ENCODE results near the gene ATP2B3.
"Not testable (repeated sequence)": the region's sequence is repeated elsewhere in the genome, so short reads cannot be mapped to it uniquely, and the experiment has no call there.

ATP2B3 gene

GRCh38 chrX:153596981-153597750, 79.7 kb downstream of the ATP2B3 start:
- FAIRE-seq: no peak

GRCh38 chrX:153598541-153599191, 81.2 kb downstream of the ATP2B3 start, which contains the start of gene CCNQ:
Gene CCNQ, minus strand, starts transcription at chrX:153599139. Its CDS starts 66 bp downstream, at chrX:153599073.
- no peak for FAIRE-seq

GRCh38 chrX:153599192-153600031, 82.0 kb downstream of the ATP2B3 start:
- no peak for FAIRE-seq

- no peak for FAIRE-seq
Measured at GRCh38 chrX:153600032-153600373, 82.6 kb downstream of the ATP2B3 start.

GRCh38 chrX:153600921-153601320, 83.5 kb downstream of the ATP2B3 start:
- FAIRE-seq: no peak

GRCh38 chrX:153601511-153602110, 84.2 kb downstream of the ATP2B3 start:
- no peak for FAIRE-seq

- FAIRE-seq: no peak
Measured at GRCh38 chrX:153602601-153603000, 85.2 kb downstream of the ATP2B3 start.

GRCh38 chrX:153603131-153603656, 85.8 kb downstream of the ATP2B3 start:
- no peak for FAIRE-seq

- FAIRE-seq: not testable (repeated sequence)
Measured at GRCh38 chrX:153604666-153605380, 87.4 kb downstream of the ATP2B3 start.

- FAIRE-seq: no peak
Measured at GRCh38 chrX:153606503-153606902, 89.1 kb downstream of the ATP2B3 start.

- no peak for FAIRE-seq
Measured at GRCh38 chrX:153608376-153608775, 90.9 kb downstream of the ATP2B3 start.

GRCh38 chrX:153608806-153609205, 91.4 kb downstream of the ATP2B3 start:
- no peak for FAIRE-seq

- FAIRE-seq: no peak
Measured at GRCh38 chrX:153609917-153610835, 92.7 kb downstream of the ATP2B3 start.

- FAIRE-seq: no peak
Measured at GRCh38 chrX:153610836-153611213, 93.4 kb downstream of the ATP2B3 start.

- FAIRE-seq: no peak
Measured at GRCh38 chrX:153611298-153612095, 94.1 kb downstream of the ATP2B3 start.

GRCh38 chrX:153612413-153612812, 95.0 kb downstream of the ATP2B3 start:
- no peak for FAIRE-seq

GRCh38 chrX:153614818-153615217, 97.4 kb downstream of the ATP2B3 start:
- FAIRE-seq: no peak

GRCh38 chrX:153620576-153620975, 103.1 kb downstream of the ATP2B3 start:
- FAIRE-seq: no peak

- no peak for FAIRE-seq
Measured at GRCh38 chrX:153621949-153622598, 104.6 kb downstream of the ATP2B3 start.

Measured in endometrium (tissue), 2 donors.